Measurements from ENCODE around the gene DLG2.

GRCh38 chr11:83711106-83711527, 1916.0 kb downstream of the DLG2 start:
- TF ChIP-seq SIRT6 (IDR thresholded peaks at IDR 0.05; ENCODE audit: low read depth, low read length) (no peak), POLR2AphosphoS5 (IDR thresholded peaks at IDR 0.05; ENCODE audit: control insufficient read depth, insufficient read depth, low read depth, low read length) (no peak), U2AF1 (optimal IDR thresholded peaks at IDR 0.05; ENCODE audit: low read depth, low read length) (no peak), FIP1L1 (IDR thresholded peaks at IDR 0.05; ENCODE audit: low read depth, low read length, poor library complexity, severe bottlenecking) (no peak), JUND (IDR thresholded peaks at IDR 0.05; ENCODE audit: borderline replicate concordance, low read depth, low read length) (no peak), JUND (tag; IDR thresholded peaks at IDR 0.05; ENCODE audit: borderline replicate concordance, low read depth, low read length) (no peak), ZKSCAN1 (IDR thresholded peaks at IDR 0.05; ENCODE audit: low read depth, low read length) (no peak)
- TF ChIP-seq, protein P1, sequence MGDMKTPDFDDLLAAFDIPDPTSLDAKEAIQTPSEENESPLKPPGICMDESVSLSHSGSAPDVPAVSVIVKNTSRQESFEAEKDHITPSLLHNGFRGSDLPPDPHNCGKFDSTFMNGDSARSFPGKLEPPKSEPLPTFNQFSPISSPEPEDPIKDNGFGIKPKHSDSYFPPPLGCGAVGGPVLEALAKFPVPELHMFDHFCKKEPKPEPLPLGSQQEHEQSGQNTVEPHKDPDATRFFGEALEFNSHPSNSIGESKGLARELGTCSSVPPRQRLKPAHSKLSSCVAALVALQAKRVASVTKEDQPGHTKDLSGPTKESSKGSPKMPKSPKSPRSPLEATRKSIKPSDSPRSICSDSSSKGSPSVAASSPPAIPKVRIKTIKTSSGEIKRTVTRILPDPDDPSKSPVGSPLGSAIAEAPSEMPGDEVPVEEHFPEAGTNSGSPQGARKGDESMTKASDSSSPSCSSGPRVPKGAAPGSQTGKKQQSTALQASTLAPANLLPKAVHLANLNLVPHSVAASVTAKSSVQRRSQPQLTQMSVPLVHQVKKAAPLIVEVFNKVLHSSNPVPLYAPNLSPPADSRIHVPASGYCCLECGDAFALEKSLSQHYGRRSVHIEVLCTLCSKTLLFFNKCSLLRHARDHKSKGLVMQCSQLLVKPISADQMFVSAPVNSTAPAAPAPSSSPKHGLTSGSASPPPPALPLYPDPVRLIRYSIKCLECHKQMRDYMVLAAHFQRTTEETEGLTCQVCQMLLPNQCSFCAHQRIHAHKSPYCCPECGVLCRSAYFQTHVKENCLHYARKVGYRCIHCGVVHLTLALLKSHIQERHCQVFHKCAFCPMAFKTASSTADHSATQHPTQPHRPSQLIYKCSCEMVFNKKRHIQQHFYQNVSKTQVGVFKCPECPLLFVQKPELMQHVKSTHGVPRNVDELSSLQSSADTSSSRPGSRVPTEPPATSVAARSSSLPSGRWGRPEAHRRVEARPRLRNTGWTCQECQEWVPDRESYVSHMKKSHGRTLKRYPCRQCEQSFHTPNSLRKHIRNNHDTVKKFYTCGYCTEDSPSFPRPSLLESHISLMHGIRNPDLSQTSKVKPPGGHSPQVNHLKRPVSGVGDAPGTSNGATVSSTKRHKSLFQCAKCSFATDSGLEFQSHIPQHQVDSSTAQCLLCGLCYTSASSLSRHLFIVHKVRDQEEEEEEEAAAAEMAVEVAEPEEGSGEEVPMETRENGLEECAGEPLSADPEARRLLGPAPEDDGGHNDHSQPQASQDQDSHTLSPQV (IDR thresholded peaks at IDR 0.05) = no peak
- TF ChIP-seq, protein P2, sequence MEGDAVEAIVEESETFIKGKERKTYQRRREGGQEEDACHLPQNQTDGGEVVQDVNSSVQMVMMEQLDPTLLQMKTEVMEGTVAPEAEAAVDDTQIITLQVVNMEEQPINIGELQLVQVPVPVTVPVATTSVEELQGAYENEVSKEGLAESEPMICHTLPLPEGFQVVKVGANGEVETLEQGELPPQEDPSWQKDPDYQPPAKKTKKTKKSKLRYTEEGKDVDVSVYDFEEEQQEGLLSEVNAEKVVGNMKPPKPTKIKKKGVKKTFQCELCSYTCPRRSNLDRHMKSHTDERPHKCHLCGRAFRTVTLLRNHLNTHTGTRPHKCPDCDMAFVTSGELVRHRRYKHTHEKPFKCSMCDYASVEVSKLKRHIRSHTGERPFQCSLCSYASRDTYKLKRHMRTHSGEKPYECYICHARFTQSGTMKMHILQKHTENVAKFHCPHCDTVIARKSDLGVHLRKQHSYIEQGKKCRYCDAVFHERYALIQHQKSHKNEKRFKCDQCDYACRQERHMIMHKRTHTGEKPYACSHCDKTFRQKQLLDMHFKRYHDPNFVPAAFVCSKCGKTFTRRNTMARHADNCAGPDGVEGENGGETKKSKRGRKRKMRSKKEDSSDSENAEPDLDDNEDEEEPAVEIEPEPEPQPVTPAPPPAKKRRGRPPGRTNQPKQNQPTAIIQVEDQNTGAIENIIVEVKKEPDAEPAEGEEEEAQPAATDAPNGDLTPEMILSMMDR (IDR thresholded peaks at IDR 0.05 in 2 of 3, conservative IDR thresholded peaks at IDR 0.05 in 1 of 3; ENCODE audit: insufficient read depth in 2 of 3, low read depth in 1 of 3, low read length in 3 of 3) = no peak

Data from K562 (cell line).